Sigmoid colon (tissue), 4 donors: ENCODE measurements around the gene ZNF512B.
"Not testable (repeated sequence)": the region's sequence is repeated elsewhere in the genome, so short reads cannot be mapped to it uniquely, and the experiment has no call there.

Source experiments
- CTCF ChIP-seq, 4 experiments: fragments of 450-650 bp in 3 of 4; fragments of 200-600 bp in 1 of 4; IDR thresholded peaks; one replicate each; pipeline ENCODE4 v1.5.1; 2016 to 2019; ENCODE audit warnings: antibody characterized with exemption in 4 of 4, mild to moderate bottlenecking in 3 of 4, moderate library complexity in 2 of 4
- POLR2A ChIP-seq, 2 donors: fragments of 450-650 bp; IDR thresholded peaks; one replicate each; pipeline ENCODE4 v1.6.1; 2016; ENCODE audit warnings: antibody characterized with exemption in 2 of 2, mild to moderate bottlenecking in 2 of 2, moderate library complexity in 2 of 2
- POLR2AphosphoS5 ChIP-seq, 4 donors: sonication (generic); formaldehyde crosslinking; IDR thresholded peaks; one replicate each; pipeline ENCODE4 v1.6.1; 2017; ENCODE audit warnings: antibody characterized with exemption in 4 of 4

- TF ChIP-seq CTCF, POLR2A, POLR2AphosphoS5 (IDR thresholded peaks at IDR 0.05): not testable (repeated sequence)
Observed at GRCh38 chr20:63916371-63916939, 53.3 kb downstream of the ZNF512B start.
